ENCODE measurements around the gene WDR41.

WDR41 gene

GRCh38 chr5:77444356-77444755 lies 47.8 kb downstream of the WDR41 start:
- DNase-seq (ENCODE audit: low spot score) = no peak

- no peak for DNase-seq (ENCODE audit: low spot score)
Observed at GRCh38 chr5:77443670-77444069, 48.4 kb downstream of the WDR41 start.

DNA sequence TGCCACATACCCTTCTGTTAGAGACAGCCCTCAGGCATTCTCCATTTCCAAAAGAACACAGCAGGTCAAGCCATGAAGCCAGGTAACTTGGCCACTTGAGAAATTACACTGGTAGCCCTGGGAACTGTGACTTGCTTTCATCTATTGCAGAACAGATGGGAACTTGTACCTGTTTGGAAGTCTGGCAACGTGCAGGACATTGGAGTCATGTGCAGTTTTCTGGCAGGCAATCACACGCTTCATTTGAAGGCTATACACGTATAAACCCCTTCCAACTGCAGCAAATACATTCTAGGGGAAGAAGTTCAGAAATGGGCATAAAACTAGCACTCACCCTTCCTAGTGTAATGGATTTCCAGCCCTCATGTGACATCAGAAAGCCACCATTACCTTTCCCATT lies 54.0 kb downstream of the WDR41 start:
- no peak for DNase-seq (ENCODE audit: low spot score)

- DNase-seq (ENCODE audit: low spot score) = peak; percentile 17
Observed at GRCh38 chr5:77437194-77437593, 54.9 kb downstream of the WDR41 start.

- DNase-seq (ENCODE audit: low spot score) = no peak
Observed at GRCh38 chr5:77431719-77432118, 60.4 kb downstream of the WDR41 start.

DNA sequence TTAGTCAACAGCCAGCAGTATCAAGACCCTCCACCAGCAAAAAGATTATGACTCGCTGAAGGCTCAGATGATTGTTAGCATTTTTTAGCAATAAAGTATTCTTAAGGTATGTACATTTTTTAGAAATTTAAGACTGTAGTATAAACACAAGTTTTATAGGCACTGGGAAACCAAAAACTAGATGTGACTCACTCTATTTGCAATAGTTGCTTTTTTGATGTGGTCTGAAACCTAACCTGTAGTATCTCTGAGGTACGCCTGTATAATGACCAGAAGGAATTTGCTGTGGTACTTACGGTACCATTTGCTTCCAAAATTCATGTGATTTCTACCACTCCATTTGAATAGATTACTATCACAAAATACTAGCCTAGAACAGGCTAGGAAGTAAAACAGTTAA lies 60.8 kb downstream of the WDR41 start:
- no peak for DNase-seq (ENCODE audit: low spot score)

GRCh38 chr5:77430726-77431125 lies 61.4 kb downstream of the WDR41 start:
- no peak for DNase-seq (ENCODE audit: low spot score)

- DNase-seq (ENCODE audit: low spot score) = no peak
Observed at GRCh38 chr5:77428526-77428925, 63.6 kb downstream of the WDR41 start.

- no peak for DNase-seq (ENCODE audit: low spot score)
Observed at GRCh38 chr5:77427998-77428397, 64.1 kb downstream of the WDR41 start.

DNA sequence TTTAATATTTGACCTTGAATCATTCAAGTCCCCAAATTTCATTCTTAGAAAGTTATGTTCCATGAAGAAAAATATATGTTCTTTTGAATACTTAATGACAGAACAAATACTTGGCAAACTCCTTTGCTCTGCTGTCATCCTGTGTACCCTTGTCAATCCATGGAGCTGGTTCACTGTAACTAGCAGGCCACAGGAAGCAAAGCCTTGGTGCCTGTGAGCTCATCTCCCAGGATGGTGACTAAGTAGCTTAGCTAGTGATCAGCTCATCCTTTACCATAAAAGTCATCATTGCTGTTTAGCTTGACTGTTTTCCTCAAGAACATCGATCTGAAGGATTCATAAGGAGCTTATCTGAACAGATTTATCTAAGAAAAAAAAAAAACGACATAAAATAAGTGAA lies 65.4 kb downstream of the WDR41 start:
- no peak for DNase-seq (ENCODE audit: low spot score)

GRCh38 chr5:77425998-77426659 lies 66.0 kb downstream of the WDR41 start:
- DNase-seq (ENCODE audit: low spot score) = no peak

DNA sequence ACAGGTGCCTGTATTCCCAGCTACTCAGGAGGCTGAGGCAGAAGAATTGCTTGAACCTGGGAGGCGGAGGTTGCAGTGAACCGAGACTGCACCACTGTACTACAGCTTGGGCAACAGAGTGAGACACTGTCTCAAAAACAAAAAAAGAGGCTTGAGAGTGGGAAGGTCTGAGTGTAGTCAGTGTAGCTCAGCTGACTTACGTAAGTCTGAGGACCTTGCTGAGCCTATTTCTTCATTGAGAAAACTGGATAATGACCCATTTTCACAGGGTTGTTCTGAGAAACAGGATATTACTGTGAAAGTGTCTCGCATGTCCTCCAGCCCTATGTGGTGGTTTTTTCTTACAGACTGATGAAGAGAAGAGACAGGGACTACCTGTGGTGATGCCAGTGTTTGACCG lies 66.7 kb downstream of the WDR41 start:
- DNase-seq (ENCODE audit: low spot score) = no peak

GRCh38 chr5:77424921-77425320 lies 67.2 kb downstream of the WDR41 start:
- DNase-seq (ENCODE audit: low spot score) = no peak

- DNase-seq (ENCODE audit: low spot score) = no peak
Observed at GRCh38 chr5:77423022-77423750, 68.9 kb downstream of the WDR41 start.

GRCh38 chr5:77420940-77421339 lies 71.2 kb downstream of the WDR41 start:
- no peak for DNase-seq (ENCODE audit: low spot score)

DNA sequence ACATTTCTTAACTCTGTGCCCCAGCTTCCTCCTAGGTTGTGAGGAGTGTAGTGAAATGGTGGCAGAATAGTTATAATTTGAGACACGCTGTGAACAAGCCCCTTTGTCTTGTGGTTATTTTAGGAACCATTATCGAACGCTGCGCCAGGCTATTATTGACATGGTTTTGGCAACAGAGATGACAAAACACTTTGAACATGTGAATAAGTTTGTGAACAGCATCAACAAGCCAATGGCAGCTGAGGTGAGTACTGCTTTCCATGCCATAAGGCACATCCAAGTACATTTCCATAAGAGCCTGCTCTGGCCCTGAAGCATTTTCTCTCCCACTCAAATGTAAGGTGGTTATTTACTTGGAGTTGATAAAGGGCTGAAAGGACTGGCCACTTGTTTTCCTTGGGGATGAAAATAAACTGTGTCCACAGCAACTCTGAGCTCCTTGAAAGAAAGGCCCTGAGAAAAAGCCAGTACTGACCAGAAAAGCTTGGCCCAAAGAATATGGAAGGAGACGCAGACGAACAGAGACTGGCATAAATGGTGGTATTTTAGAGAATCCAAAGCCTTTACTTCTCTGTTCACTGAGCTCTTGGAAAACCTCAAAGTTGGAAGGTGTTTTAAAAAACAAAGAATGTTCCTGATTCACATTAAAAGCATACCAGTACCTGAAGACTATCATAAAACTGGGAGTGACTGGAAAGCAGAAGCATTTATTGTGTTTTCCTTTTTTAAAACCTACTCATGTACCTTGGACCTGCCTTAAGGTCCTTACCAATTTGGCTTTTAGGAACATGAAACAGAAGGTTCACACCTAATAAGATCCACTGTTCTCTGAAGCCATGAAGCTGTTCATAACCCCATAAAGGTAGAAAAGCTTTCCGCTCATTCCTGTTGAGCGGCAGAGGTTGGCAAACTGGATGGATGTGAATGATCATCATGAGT lies 72.2 kb downstream of the WDR41 start:
- DNase-seq (ENCODE audit: low spot score) = no peak

GRCh38 chr5:77418601-77419581 lies 73.2 kb downstream of the WDR41 start:
- no peak for DNase-seq (ENCODE audit: low spot score)

DNA sequence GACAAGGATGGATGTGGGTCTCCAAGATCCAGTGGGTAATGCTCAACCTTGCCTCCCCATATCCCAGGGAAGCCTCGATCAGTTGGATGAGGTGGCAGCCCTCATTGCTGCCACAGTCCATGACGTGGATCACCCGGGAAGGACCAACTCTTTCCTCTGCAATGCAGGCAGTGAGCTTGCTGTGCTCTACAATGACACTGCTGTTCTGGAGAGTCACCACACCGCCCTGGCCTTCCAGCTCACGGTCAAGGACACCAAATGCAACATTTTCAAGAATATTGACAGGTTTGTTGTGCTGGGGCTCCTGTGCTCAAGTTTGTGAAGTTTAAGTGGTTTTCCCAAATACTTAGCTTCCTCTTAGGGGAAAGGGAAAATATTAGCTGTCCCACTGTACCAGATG lies 74.0 kb downstream of the WDR41 start:
- DNase-seq (ENCODE audit: low spot score) = peak; percentile 12

GRCh38 chr5:77413049-77413448 lies 79.1 kb downstream of the WDR41 start:
- no peak for DNase-seq (ENCODE audit: low spot score)

- DNase-seq (ENCODE audit: low spot score) = no peak
Observed at GRCh38 chr5:77409870-77410621, 82.1 kb downstream of the WDR41 start.
